Suprapubic skin (tissue), 4 donors: ENCODE measurements around the gene SKAP2. TPM values are rescaled to one million over a fixed set of nuclear protein-coding genes. Genes with fewer than 3 reads are reported as not detected.

Source experiments
- DNase-seq, 2 donors: peaks; one replicate each; pipeline ENCODE4 v3.0.0-alpha.2; 2019; ENCODE audit warnings: low spot score in 2 of 2
- H3K27ac ChIP-seq: fragments of 200-600 bp; sonication (generic); one replicate; pipeline ENCODE4 v1.5.1; 2019
- H3K27me3 ChIP-seq: fragments of 200-600 bp; sonication (generic); one replicate; pipeline ENCODE4 v1.5.1; 2019
- H3K36me3 ChIP-seq: fragments of 200-600 bp; sonication (generic); one replicate; pipeline ENCODE4 v1.5.1; 2019
- H3K4me1 ChIP-seq: fragments of 200-600 bp; sonication (generic); one replicate; pipeline ENCODE4 v1.5.1; 2019
- H3K4me3 ChIP-seq: fragments of 200-600 bp; sonication (generic); one replicate; pipeline ENCODE4 v1.5.1; 2019; ENCODE audit warnings: mild to moderate bottlenecking
- H3K9me3 ChIP-seq: fragments of 200-600 bp; sonication (generic); one replicate; pipeline ENCODE4 v1.5.1; 2019
- CTCF ChIP-seq, 2 donors: fragments of 200-600 bp in 1 of 2; fragments of 450-650 bp in 1 of 2; sonication (generic) in 1 of 2; IDR thresholded peaks; one replicate each; pipeline ENCODE4 v1.5.1; 2016 to 2019; ENCODE audit warnings: antibody characterized with exemption in 2 of 2, mild to moderate bottlenecking in 1 of 2, moderate library complexity in 1 of 2
- EP300 ChIP-seq: sonication (generic); formaldehyde crosslinking; IDR thresholded peaks from one replicate; pipeline ENCODE4 v1.6.1; 2017; ENCODE audit warnings: antibody characterized with exemption
- POLR2A ChIP-seq, 2 donors: fragments of 450-650 bp; IDR thresholded peaks; one replicate each; pipeline ENCODE4 v1.6.1; 2017; ENCODE audit warnings: antibody characterized with exemption in 2 of 2, mild to moderate bottlenecking in 2 of 2, moderate library complexity in 2 of 2
- POLR2AphosphoS5 ChIP-seq, 3 donors: sonication (generic); formaldehyde crosslinking; IDR thresholded peaks; one replicate each; pipeline ENCODE4 v1.6.1; 2017; ENCODE audit warnings: antibody characterized with exemption in 3 of 3
- WGBS: methylation state at CpG from one replicate; pipeline ENCODE4 v1.1.5; 2018; 5-methylcytosine and 5-hydroxymethylcytosine counted together
- total RNA-seq, 4 donors: library from RNA; depleted of rRNA; stranded (reverse); fragments of >200 nt; gene quantifications; one replicate each; pipeline ENCODE4 v1.1.0, GENCODE V29; 2016

The SKAP2 gene
- total RNA-seq, 4 donors from 2014 or later: 21.3 to 34.4 (median 23.9) TPM

GRCh38 chr7:26630361-26630760, 234.0 kb downstream of the SKAP2 start:
- no peak for DNase-seq
- 95% methylated on average over 4 of the region's 4 CpGs for WGBS
- Histone ChIP-seq H3K36me3 (no peaks in the 10 kb centered on the region), H3K4me3 (no peak overlapping the region), H3K4me1 (no peaks in the 10 kb centered on the region), H3K27ac (no peak overlapping the region), H3K9me3 (no peaks in the 10 kb centered on the region), H3K27me3 (no peaks in the 10 kb centered on the region)
- no peak for TF ChIP-seq EP300
- TF ChIP-seq POLR2A (IDR thresholded peaks at IDR 0.05): no peak
- TF ChIP-seq CTCF (IDR thresholded peaks at IDR 0.05): no peak
- TF ChIP-seq POLR2AphosphoS5 (IDR thresholded peaks at IDR 0.05): no peak

GRCh38 chr7:26629696-26630095, 234.7 kb downstream of the SKAP2 start:
- Histone ChIP-seq H3K9me3 (no peaks in the 10 kb centered on the region), H3K27ac (no peak overlapping the region), H3K36me3 (no peaks in the 10 kb centered on the region), H3K4me3 (no peak overlapping the region), H3K27me3 (no peaks in the 10 kb centered on the region), H3K4me1 (no peaks in the 10 kb centered on the region)
- WGBS: 89% methylated on average over 3 of the region's 3 CpGs
- no peak for DNase-seq
- TF ChIP-seq EP300 (no peak), POLR2A (IDR thresholded peaks at IDR 0.05) (no peak), CTCF (IDR thresholded peaks at IDR 0.05) (no peak), POLR2AphosphoS5 (IDR thresholded peaks at IDR 0.05) (no peak)

GRCh38 chr7:26627891-26628341, 236.5 kb downstream of the SKAP2 start:
- WGBS: 65% methylated on average over 8 of the region's 11 CpGs
- Histone ChIP-seq H3K9me3 (no peaks in the 10 kb centered on the region), H3K4me3 (no peak overlapping the region), H3K27me3 (no peaks in the 10 kb centered on the region), H3K36me3 (no peaks in the 10 kb centered on the region), H3K4me1 (no peaks in the 10 kb centered on the region), H3K27ac (no peak overlapping the region)
- no peak for TF ChIP-seq POLR2A (IDR thresholded peaks at IDR 0.05)
- no peak for TF ChIP-seq EP300
- no peak for DNase-seq

- no peak for DNase-seq
- Histone ChIP-seq H3K27ac (no peak overlapping the region), H3K9me3 (no peaks in the 10 kb centered on the region), H3K27me3 (no peaks in the 10 kb centered on the region), H3K36me3 (no peaks in the 10 kb centered on the region), H3K4me3 (no peak overlapping the region), H3K4me1 (no peaks in the 10 kb centered on the region)
- WGBS: 92% methylated on average over 10 of the region's 10 CpGs
- TF ChIP-seq POLR2AphosphoS5 (IDR thresholded peaks at IDR 0.05) (no peak), POLR2A (IDR thresholded peaks at IDR 0.05) (no peak), CTCF (IDR thresholded peaks at IDR 0.05) (no peak), EP300 (no peak)
Measured at GRCh38 chr7:26627221-26627620, 237.2 kb downstream of the SKAP2 start.

- Histone ChIP-seq H3K27me3 (no peaks in the 10 kb centered on the region), H3K4me3 (no peak overlapping the region), H3K4me1 (no peaks in the 10 kb centered on the region), H3K27ac (no peak overlapping the region), H3K9me3 (no peaks in the 10 kb centered on the region), H3K36me3 (no peaks in the 10 kb centered on the region)
- 80% methylated on average over 2 of the region's 2 CpGs for WGBS
- no peak for DNase-seq
- no peak for TF ChIP-seq POLR2A (IDR thresholded peaks at IDR 0.05)
- TF ChIP-seq CTCF (IDR thresholded peaks at IDR 0.05): no peak
- TF ChIP-seq POLR2AphosphoS5 (IDR thresholded peaks at IDR 0.05): no peak
- no peak for TF ChIP-seq EP300
Measured at GRCh38 chr7:26626687-26627086, 237.7 kb downstream of the SKAP2 start.

GRCh38 chr7:26626156-26626555, 238.2 kb downstream of the SKAP2 start:
- no peak for TF ChIP-seq POLR2AphosphoS5 (IDR thresholded peaks at IDR 0.05)
- TF ChIP-seq CTCF (IDR thresholded peaks at IDR 0.05): no peak
- no peak for TF ChIP-seq POLR2A (IDR thresholded peaks at IDR 0.05)
- no peak for TF ChIP-seq EP300
- no peaks in the 10 kb centered on the region for H3K4me1 ChIP-seq
- 92% methylated on average over 8 of the region's 8 CpGs for WGBS
- no peak overlapping the region for H3K27ac ChIP-seq
- H3K9me3 ChIP-seq: no peaks in the 10 kb centered on the region
- no peak overlapping the region for H3K4me3 ChIP-seq
- no peak for DNase-seq
- H3K36me3 ChIP-seq: no peaks in the 10 kb centered on the region
- no peaks in the 10 kb centered on the region for H3K27me3 ChIP-seq
